Endothelial cell of umbilical vein (primary cell): ENCODE measurements around the gene KBTBD8.

Experiments used
- JUN ChIP-seq: IDR thresholded peaks from 2 replicates; pipeline ENCODE4 v1.6.1; 2011; ENCODE audit warnings: borderline replicate concordance, low read depth; ENCODE audit not compliant: insufficient read length, insufficient read depth
- POLR2A ChIP-seq: IDR thresholded peaks from 2 replicates; pipeline ENCODE4 v1.6.1; 2012; ENCODE audit warnings: low read depth, mild to moderate bottlenecking, control low read depth, low read length
- POLR2AphosphoS5 ChIP-seq: IDR thresholded peaks from 2 replicates; pipeline ENCODE4 v1.6.1; 2012; ENCODE audit warnings: low read depth, mild to moderate bottlenecking, control low read depth, low read length, moderate library complexity; ENCODE audit not compliant: insufficient read depth
- TF ChIP-seq, protein P1 (sequence below), 2 donors: IDR thresholded peaks; 1 replicate in 1 of 2; 2 replicates in 1 of 2; pipeline ENCODE4 v1.5.1; 2011; ENCODE audit warnings: low read length in 2 of 2, mild to moderate bottlenecking in 2 of 2, moderate library complexity in 2 of 2, control low read depth in 1 of 2, inconsistent platforms in 1 of 2, low read depth in 1 of 2; ENCODE audit not compliant: insufficient read depth in 1 of 2; ENCODE audit errors: extremely low read depth in 1 of 2
- TF ChIP-seq, protein P2 (sequence below): IDR thresholded peaks from 2 replicates; pipeline ENCODE4 v1.6.1; 2011; ENCODE audit not compliant: insufficient read depth, insufficient read length

DNA sequence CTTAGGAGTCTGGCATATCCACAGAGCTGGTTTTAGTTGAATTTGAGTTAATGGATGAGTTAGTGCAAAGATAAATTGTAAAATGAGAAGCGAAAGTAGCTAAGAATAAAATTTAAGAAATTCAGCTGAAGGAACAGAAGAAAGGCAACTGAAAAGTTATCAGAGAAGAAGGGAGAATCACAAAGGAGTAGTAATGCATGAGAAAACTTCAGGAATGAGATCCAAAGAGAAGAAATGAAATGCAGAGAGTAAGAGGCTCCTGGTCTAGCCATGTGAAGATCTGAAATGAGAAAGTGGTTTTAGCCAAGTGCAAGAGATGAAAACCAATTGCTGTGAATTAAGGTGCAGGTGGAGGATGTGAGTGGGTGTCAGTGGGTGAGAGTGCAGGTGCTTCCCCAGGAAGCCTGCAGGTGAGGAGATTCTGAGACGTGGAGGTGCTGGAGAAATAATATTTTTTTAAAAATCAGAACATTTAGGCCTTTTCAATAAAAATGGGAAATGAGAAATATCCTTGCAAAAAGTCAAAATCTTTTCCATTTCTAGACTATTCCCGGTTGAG is 18.5 kb downstream of the KBTBD8 start:
- TF ChIP-seq POLR2AphosphoS5 (no peak), POLR2A (no peak), JUN (no peak)
- TF ChIP-seq, protein P1, sequence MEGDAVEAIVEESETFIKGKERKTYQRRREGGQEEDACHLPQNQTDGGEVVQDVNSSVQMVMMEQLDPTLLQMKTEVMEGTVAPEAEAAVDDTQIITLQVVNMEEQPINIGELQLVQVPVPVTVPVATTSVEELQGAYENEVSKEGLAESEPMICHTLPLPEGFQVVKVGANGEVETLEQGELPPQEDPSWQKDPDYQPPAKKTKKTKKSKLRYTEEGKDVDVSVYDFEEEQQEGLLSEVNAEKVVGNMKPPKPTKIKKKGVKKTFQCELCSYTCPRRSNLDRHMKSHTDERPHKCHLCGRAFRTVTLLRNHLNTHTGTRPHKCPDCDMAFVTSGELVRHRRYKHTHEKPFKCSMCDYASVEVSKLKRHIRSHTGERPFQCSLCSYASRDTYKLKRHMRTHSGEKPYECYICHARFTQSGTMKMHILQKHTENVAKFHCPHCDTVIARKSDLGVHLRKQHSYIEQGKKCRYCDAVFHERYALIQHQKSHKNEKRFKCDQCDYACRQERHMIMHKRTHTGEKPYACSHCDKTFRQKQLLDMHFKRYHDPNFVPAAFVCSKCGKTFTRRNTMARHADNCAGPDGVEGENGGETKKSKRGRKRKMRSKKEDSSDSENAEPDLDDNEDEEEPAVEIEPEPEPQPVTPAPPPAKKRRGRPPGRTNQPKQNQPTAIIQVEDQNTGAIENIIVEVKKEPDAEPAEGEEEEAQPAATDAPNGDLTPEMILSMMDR (IDR thresholded peaks at IDR 0.05; ENCODE audit: extremely low read depth in 1 of 2, insufficient read depth in 1 of 2, low read depth in 1 of 2, low read length in 2 of 2) = no peak
- TF ChIP-seq, protein P2, sequence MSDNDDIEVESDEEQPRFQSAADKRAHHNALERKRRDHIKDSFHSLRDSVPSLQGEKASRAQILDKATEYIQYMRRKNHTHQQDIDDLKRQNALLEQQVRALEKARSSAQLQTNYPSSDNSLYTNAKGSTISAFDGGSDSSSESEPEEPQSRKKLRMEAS = no peak
